Omental fat pad (tissue), 4 donors: Measurements from ENCODE around the gene ZSWIM4. TPM values are rescaled to one million over a fixed set of nuclear protein-coding genes. Genes with fewer than 3 reads are reported as not detected.

Source experiments
- ATAC-seq: fragments of 150-250 bp; one replicate; pipeline ENCODE4 v1.9.1; 2016; ENCODE audit warnings: mild to moderate bottlenecking, moderate library complexity; ENCODE audit not compliant: low FRiP score
- DNase-seq: peaks from one replicate; pipeline ENCODE4 v3.0.0-alpha.2; 2019; ENCODE audit warnings: low spot score
- CTCF ChIP-seq, 3 donors: fragments of 450-650 bp; IDR thresholded peaks; one replicate each; pipeline ENCODE4 v1.5.1; 2016 to 2017; ENCODE audit warnings: antibody characterized with exemption in 3 of 3, mild to moderate bottlenecking in 3 of 3, moderate library complexity in 2 of 3
- total RNA-seq, 4 donors: library from RNA; depleted of rRNA; stranded (reverse); fragments of >200 nt; gene quantifications; one replicate each; pipeline ENCODE4 v1.1.0, GENCODE V29; 2016

ZSWIM4 gene
- total RNA-seq, 4 donors from 2014 or later = 3.8 to 5.2 (median 4.6) TPM

GRCh38 chr19:13830741-13831536, 35.7 kb downstream of the ZSWIM4 start:
- ATAC-seq = no peak
- TF ChIP-seq CTCF (IDR thresholded peaks at IDR 0.05) = no peak

GRCh38 chr19:13831537-13832467, 36.6 kb downstream of the ZSWIM4 start:
- DNase-seq = no peak
- no peak for TF ChIP-seq CTCF (IDR thresholded peaks at IDR 0.05)

More at GRCh38 chr19:13830741-13831536, 35.7 kb downstream of the ZSWIM4 start:
- no peak for DNase-seq

GRCh38 chr19:13833330-13834243, 38.3 kb downstream of the ZSWIM4 start:
- no peak for TF ChIP-seq CTCF (IDR thresholded peaks at IDR 0.05)
- DNase-seq (peak; percentile 84), ATAC-seq (peak; percentile 86)

More at GRCh38 chr19:13831537-13832467, 36.6 kb downstream of the ZSWIM4 start:
- ATAC-seq = no peak

GRCh38 chr19:13834244-13835069, 39.2 kb downstream of the ZSWIM4 start:
- no peak for DNase-seq
- TF ChIP-seq CTCF (IDR thresholded peaks at IDR 0.05) = no peak
- peak; percentile 3 for ATAC-seq

- no peak for TF ChIP-seq CTCF (IDR thresholded peaks at IDR 0.05)
- no peak for DNase-seq
- ATAC-seq = no peak
These were observed 40.8 kb downstream of the ZSWIM4 start for GRCh38 chr19:13835791-13836723.
